HG03066 (cell line): ENCODE measurements around the gene ACER3.
"Not testable (repeated sequence)": the region's sequence is repeated elsewhere in the genome, so short reads cannot be mapped to it uniquely, and the experiment has no call there.

Experiments
- ATAC-seq: cut with Tn5 transposase; IDR thresholded peaks from one replicate; pipeline ENCODE4 v1.9.1; 2021; ENCODE audit warnings: low read depth; ENCODE audit not compliant: unreplicated experiment

ACER3 gene

GRCh38 chr11:76862794-76863193 is 2.1 kb downstream of the ACER3 start:
- ATAC-seq = not testable (repeated sequence)

GRCh38 chr11:76863196-76863777 is 2.6 kb downstream of the ACER3 start:
- no peak for ATAC-seq

GRCh38 chr11:76872959-76873827 is 12.5 kb downstream of the ACER3 start:
- no peak for ATAC-seq

GRCh38 chr11:76878014-76878413 is 17.3 kb downstream of the ACER3 start:
- ATAC-seq = no peak

- ATAC-seq = no peak
Observed at GRCh38 chr11:76880314-76880713, 19.6 kb downstream of the ACER3 start.

- no peak for ATAC-seq
Observed at GRCh38 chr11:76880956-76881355, 20.2 kb downstream of the ACER3 start.

- ATAC-seq = no peak
Observed at GRCh38 chr11:76885390-76886097, 24.8 kb downstream of the ACER3 start.

- no peak for ATAC-seq
Observed at GRCh38 chr11:76888989-76889388, 28.3 kb downstream of the ACER3 start.

- no peak for ATAC-seq
Observed at GRCh38 chr11:76889411-76889975, 28.8 kb downstream of the ACER3 start.

- no peak for ATAC-seq
Observed at GRCh38 chr11:76890329-76890728, 29.6 kb downstream of the ACER3 start.

GRCh38 chr11:76891285-76891684 is 30.6 kb downstream of the ACER3 start:
- no peak for ATAC-seq

GRCh38 chr11:76891793-76892192 is 31.1 kb downstream of the ACER3 start:
- ATAC-seq = no peak

- ATAC-seq = no peak
Observed at GRCh38 chr11:76892306-76892705, 31.6 kb downstream of the ACER3 start.

- ATAC-seq = no peak
Observed at GRCh38 chr11:76897233-76897632, 36.5 kb downstream of the ACER3 start.

- ATAC-seq = no peak
Observed at GRCh38 chr11:76901144-76901543, 40.4 kb downstream of the ACER3 start.

- ATAC-seq = not testable (repeated sequence)
Observed at GRCh38 chr11:76901622-76902021, 40.9 kb downstream of the ACER3 start.

GRCh38 chr11:76902121-76903014 is 41.6 kb downstream of the ACER3 start:
- ATAC-seq = no peak

GRCh38 chr11:76903325-76903724 is 42.6 kb downstream of the ACER3 start:
- no peak for ATAC-seq

GRCh38 chr11:76910620-76911414 is 50.1 kb downstream of the ACER3 start:
- no peak for ATAC-seq
